OCI-LY3 (cell line): ENCODE measurements around the gene NPY2R.

Experiments
- CTCF ChIP-seq: fragments of 200-600, 300-600 bp; sonication (generic); IDR thresholded peaks from 2 replicates; pipeline ENCODE4 v1.5.1; 2014; ENCODE audit warnings: antibody characterized with exemption, low read length, low read depth
- EZH2phosphoT487 ChIP-seq: fragments of 200-600 bp; shearing (Covaris generic); IDR thresholded peaks from 2 replicates; pipeline ENCODE4 v1.6.1; 2018; ENCODE audit warnings: antibody characterized with exemption, mixed run types, low read depth

- TF ChIP-seq CTCF (no peak), EZH2phosphoT487 (no peak)
Observed at GRCh38 chr4:155227131-155227530, 18.7 kb downstream of the NPY2R start.
